ENCODE measurements around the gene ROCK2. TPM values are rescaled to one million over a fixed set of nuclear protein-coding genes. Genes with fewer than 3 reads are reported as not detected.
"Not testable (repeated sequence)": the region's sequence is repeated elsewhere in the genome, so short reads cannot be mapped to it uniquely, and the experiment has no call there.

ROCK2 gene
- total RNA-seq, 1 donor from 2014 or later: 19.3 TPM

GRCh38 chr2:11187731-11188130, 156.7 kb downstream of the ROCK2 start:
- intact Hi-C loops (cut with micrococcal nuclease): no loop called here

- intact Hi-C loops (cut with micrococcal nuclease): no loop called here
These were observed 157.3 kb downstream of the ROCK2 start for GRCh38 chr2:11187083-11187619.

GRCh38 chr2:11186145-11186544, 158.3 kb downstream of the ROCK2 start:
- intact Hi-C loops (cut with micrococcal nuclease): no loop called here

- intact Hi-C loops (cut with micrococcal nuclease): no loop called here
These were observed 161.5 kb downstream of the ROCK2 start for GRCh38 chr2:11182951-11183350.

- intact Hi-C loops (cut with micrococcal nuclease): no loop called here
These were observed 163.8 kb downstream of the ROCK2 start for GRCh38 chr2:11180653-11181052.

GRCh38 chr2:11179899-11180298, 164.5 kb downstream of the ROCK2 start:
- intact Hi-C loops (cut with micrococcal nuclease): no loop called here

- intact Hi-C loops (cut with micrococcal nuclease): no loop called here
These were observed 165.2 kb downstream of the ROCK2 start for GRCh38 chr2:11179196-11179595.

GRCh38 chr2:11177871-11178690, 166.4 kb downstream of the ROCK2 start:
- intact Hi-C loops (cut with micrococcal nuclease): no loop called here

- intact Hi-C loops (cut with micrococcal nuclease): no loop called here
These were observed 169.1 kb downstream of the ROCK2 start for GRCh38 chr2:11175293-11175795.

- intact Hi-C loops (cut with micrococcal nuclease): no loop called here
These were observed 170.2 kb downstream of the ROCK2 start for GRCh38 chr2:11174222-11174621.

- intact Hi-C loops (cut with micrococcal nuclease): no loop called here
These were observed 175.1 kb downstream of the ROCK2 start for GRCh38 chr2:11169333-11169732.

GRCh38 chr2:11168488-11168887, 175.9 kb downstream of the ROCK2 start:
- intact Hi-C loops (cut with micrococcal nuclease): no loop called here

- intact Hi-C loops (cut with micrococcal nuclease): no loop called here
These were observed 178.0 kb downstream of the ROCK2 start for GRCh38 chr2:11166476-11166875.

GRCh38 chr2:11165046-11165445, 179.4 kb downstream of the ROCK2 start:
- intact Hi-C loops (cut with micrococcal nuclease): not testable (repeated sequence)

- intact Hi-C loops (cut with micrococcal nuclease): no loop called here
These were observed 180.8 kb downstream of the ROCK2 start for GRCh38 chr2:11163439-11164317.

GRCh38 chr2:11161747-11162146, 182.7 kb downstream of the ROCK2 start:
- intact Hi-C loops (cut with micrococcal nuclease): no loop called here

GRCh38 chr2:11160731-11161455, 183.5 kb downstream of the ROCK2 start:
- intact Hi-C loops (cut with micrococcal nuclease): no loop called here

- intact Hi-C loops (cut with micrococcal nuclease): no loop called here
These were observed 184.2 kb downstream of the ROCK2 start for GRCh38 chr2:11160256-11160655.

- intact Hi-C loops (cut with micrococcal nuclease): loop anchor here (5.0 kb wide), 2 partner anchors 857 to 1737 kb away; partner anchors contain the start of genes CPSF3, HPCAL1 and ITGB1BP1
These were observed 184.8 kb downstream of the ROCK2 start for GRCh38 chr2:11159574-11160170.

- intact Hi-C loops (cut with micrococcal nuclease): loop anchor here (5.0 kb wide), 2 partner anchors 857 to 1737 kb away; partner anchors contain the start of genes CPSF3, HPCAL1 and ITGB1BP1
These were observed 185.4 kb downstream of the ROCK2 start for GRCh38 chr2:11158916-11159573.
